Measurements from ENCODE around the gene FPGS. TPM values are rescaled to one million over a fixed set of nuclear protein-coding genes. Genes with fewer than 3 reads are reported as not detected.

Gene FPGS
- total RNA-seq, 1 donor from 2014 or later: 70.0 TPM

- Histone ChIP-seq H3K36me3 (ENCODE audit: control insufficient read depth, insufficient read depth, low read length) (peaks cover 21% of the 10 kb centered on the region), H3K4me3 (ENCODE audit: low read depth, low read length) (peak overlapping the region; percentile 78), H3K27me3 (ENCODE audit: control insufficient read depth, insufficient read depth, low read length) (no peaks in the 10 kb centered on the region)
- peak; percentile 83 for FAIRE-seq
- DNase-seq (ENCODE audit: low read depth): peak; percentile 90
- no peak for TF ChIP-seq CTCF (IDR thresholded peaks at IDR 0.05; ENCODE audit: insufficient read depth, low read length, severe bottlenecking)
Measured at GRCh38 chr9:127803507-127804352, 1.0 kb downstream of the FPGS start.

GRCh38 chr9:127805620-127806019, 2.9 kb downstream of the FPGS start:
- FAIRE-seq (no peak), DNase-seq (ENCODE audit: low read depth) (peak; percentile 22)
- H3K27me3 ChIP-seq (ENCODE audit: control insufficient read depth, insufficient read depth, low read length): no peaks in the 10 kb centered on the region
- TF ChIP-seq CTCF (IDR thresholded peaks at IDR 0.05; ENCODE audit: insufficient read depth, low read length, severe bottlenecking): peak; percentile 47
- no peak overlapping the region for H3K4me3 ChIP-seq (ENCODE audit: low read depth, low read length)
- H3K36me3 ChIP-seq (ENCODE audit: control insufficient read depth, insufficient read depth, low read length): peaks cover 28% of the 10 kb centered on the region

DNA sequence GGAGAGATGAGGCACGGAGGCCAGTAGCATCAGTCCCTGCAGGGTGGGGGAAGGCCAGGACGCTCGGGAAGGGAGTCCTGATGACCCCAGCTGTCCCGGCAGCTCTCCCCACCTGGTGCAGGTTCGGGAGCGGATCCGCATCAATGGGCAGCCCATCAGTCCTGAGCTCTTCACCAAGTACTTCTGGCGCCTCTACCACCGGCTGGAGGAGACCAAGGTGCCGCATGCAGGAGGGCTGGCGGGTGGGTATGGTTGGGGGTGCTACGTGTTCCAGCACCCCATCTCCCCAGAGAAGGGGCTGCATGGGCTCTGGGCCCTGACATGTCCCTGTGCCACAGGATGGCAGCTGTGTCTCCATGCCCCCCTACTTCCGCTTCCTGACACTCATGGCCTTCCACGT, 4.2 kb downstream of the FPGS start:
- no peak overlapping the region for H3K4me3 ChIP-seq (ENCODE audit: low read depth, low read length)
- no peaks in the 10 kb centered on the region for H3K27me3 ChIP-seq (ENCODE audit: control insufficient read depth, insufficient read depth, low read length)
- FAIRE-seq (no peak), DNase-seq (ENCODE audit: low read depth) (no peak)
- TF ChIP-seq CTCF (IDR thresholded peaks at IDR 0.05; ENCODE audit: insufficient read depth, low read length, severe bottlenecking): no peak
- H3K36me3 ChIP-seq (ENCODE audit: control insufficient read depth, insufficient read depth, low read length): peaks cover 28% of the 10 kb centered on the region

- TF ChIP-seq CTCF (IDR thresholded peaks at IDR 0.05; ENCODE audit: insufficient read depth, low read length, severe bottlenecking): no peak
- Histone ChIP-seq H3K27me3 (ENCODE audit: control insufficient read depth, insufficient read depth, low read length) (no peaks in the 10 kb centered on the region), H3K36me3 (ENCODE audit: control insufficient read depth, insufficient read depth, low read length) (peaks cover 39% of the 10 kb centered on the region), H3K4me3 (ENCODE audit: low read depth, low read length) (no peak overlapping the region)
- DNase-seq (ENCODE audit: low read depth): no peak
- FAIRE-seq: no peak
Measured at GRCh38 chr9:127808347-127809001, 5.8 kb downstream of the FPGS start.

DNA sequence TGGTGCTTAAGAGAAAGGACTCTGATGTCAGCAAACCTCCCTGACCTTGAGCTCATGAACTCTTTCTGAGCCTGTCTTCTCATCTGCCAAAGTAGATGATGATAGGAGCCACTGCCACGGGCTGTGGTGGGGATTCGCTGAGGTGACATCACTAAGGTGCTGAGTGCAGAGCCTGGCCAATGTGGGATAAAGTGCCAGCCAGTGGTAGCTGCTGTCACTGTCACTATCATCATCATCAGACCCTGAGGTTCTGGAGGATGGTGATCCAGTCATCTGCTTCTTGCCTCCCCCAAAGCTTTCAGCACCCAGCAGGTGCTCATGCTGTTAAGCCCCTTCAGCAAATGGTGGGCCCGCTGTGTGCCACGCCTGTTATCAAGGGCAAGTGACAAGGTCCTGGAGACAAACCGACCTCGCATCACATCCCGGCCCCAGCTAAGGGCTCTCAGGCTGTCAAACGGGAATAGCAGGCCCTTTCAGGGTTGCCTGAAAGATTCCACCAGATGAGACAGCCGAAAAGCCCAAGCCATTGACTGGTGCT, 6.4 kb downstream of the FPGS start:
- peaks cover 42% of the 10 kb centered on the region for H3K36me3 ChIP-seq (ENCODE audit: control insufficient read depth, insufficient read depth, low read length)
- no peak for TF ChIP-seq CTCF (IDR thresholded peaks at IDR 0.05; ENCODE audit: insufficient read depth, low read length, severe bottlenecking)
- H3K27me3 ChIP-seq (ENCODE audit: control insufficient read depth, insufficient read depth, low read length): no peaks in the 10 kb centered on the region
- no peak overlapping the region for H3K4me3 ChIP-seq (ENCODE audit: low read depth, low read length)
- DNase-seq (ENCODE audit: low read depth): no peak
- FAIRE-seq: no peak
